Cardiac muscle cell (in vitro differentiated cells and primary cell): ENCODE results near the gene DNASE1. TPM values are rescaled to one million over a fixed set of nuclear protein-coding genes. Genes with fewer than 3 reads are reported as not detected.

Experiments used
- DNase-seq, 2 donors: peaks; one replicate each; pipeline versions ENCODE4 v3.0.0 to v3.0.0-alpha.2; 2010 to 2017; ENCODE audit warnings: low read depth in 1 of 2, low spot score in 1 of 2
- H3K27ac ChIP-seq: fragments of 200-600 bp; sonication (generic); 2 replicates; pipeline ENCODE4 v1.5.1; 2016
- H3K27me3 ChIP-seq: fragments of 200-600 bp; sonication (generic); 2 replicates; pipeline ENCODE4 v1.6.0; 2016; ENCODE audit warnings: control low read depth
- H3K36me3 ChIP-seq: fragments of 200-600 bp; sonication (generic); 2 replicates; pipeline ENCODE4 v1.5.1; 2016; ENCODE audit warnings: control low read depth
- H3K4me1 ChIP-seq: fragments of 200-600 bp; sonication (generic); 2 replicates; pipeline ENCODE4 v1.8.1; 2017; ENCODE audit warnings: low read depth, mild to moderate bottlenecking, mixed run types
- H3K4me3 ChIP-seq: fragments of 200-600 bp; sonication (generic); 2 replicates; pipeline ENCODE4 v1.5.1; 2016; ENCODE audit warnings: mild to moderate bottlenecking
- H3K9me3 ChIP-seq: fragments of 200-600 bp; sonication (generic); 2 replicates; pipeline ENCODE4 v1.5.1; 2017; ENCODE audit warnings: low read depth, mild to moderate bottlenecking, control low read depth
- polyA plus RNA-seq: library from polyadenylated mRNA; unstranded; fragments of >200 nt; fragmentation: Nextera tagmentation; extraction: Ambion mirVana; gene quantifications from 2 replicates; pipeline ENCODE4 v1.2.1, GENCODE V29; 2016
- total RNA-seq: library from RNA; depleted of rRNA; stranded (reverse); fragments of >200 nt; gene quantifications from 2 replicates; pipeline ENCODE4 v1.2.3, GENCODE V29; 2016
- TF ChIP-seq, protein P1 (sequence below): IDR thresholded peaks from 2 replicates; pipeline ENCODE4 v1.5.1; 2012; ENCODE audit warnings: low read depth, mild to moderate bottlenecking, low read length

Gene DNASE1
- total and polyA plus RNA-seq, 2 experiments from 2014 or later = 28.1 to 73.9 TPM

DNA sequence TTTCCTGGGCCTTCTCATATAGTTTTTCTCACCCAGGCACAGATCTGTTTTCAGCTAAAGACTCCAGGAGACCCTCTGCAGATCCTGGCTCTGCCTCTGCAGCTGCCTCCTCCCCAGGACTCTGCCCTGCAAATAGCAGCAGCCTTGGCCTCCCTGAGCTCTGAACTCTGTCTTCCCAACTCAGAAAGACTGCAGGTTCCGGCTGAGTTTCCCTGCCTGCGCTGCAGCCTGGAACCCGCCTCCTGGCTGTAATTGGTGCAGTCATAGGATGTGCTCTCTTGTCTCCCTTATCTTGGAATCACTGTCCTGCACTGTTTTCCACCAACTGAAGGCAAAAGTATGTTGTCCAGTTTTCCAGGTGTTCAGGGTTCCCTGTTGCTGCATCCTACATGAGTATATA, 14.3 kb upstream of the DNASE1 start:
- TF ChIP-seq, protein P1, sequence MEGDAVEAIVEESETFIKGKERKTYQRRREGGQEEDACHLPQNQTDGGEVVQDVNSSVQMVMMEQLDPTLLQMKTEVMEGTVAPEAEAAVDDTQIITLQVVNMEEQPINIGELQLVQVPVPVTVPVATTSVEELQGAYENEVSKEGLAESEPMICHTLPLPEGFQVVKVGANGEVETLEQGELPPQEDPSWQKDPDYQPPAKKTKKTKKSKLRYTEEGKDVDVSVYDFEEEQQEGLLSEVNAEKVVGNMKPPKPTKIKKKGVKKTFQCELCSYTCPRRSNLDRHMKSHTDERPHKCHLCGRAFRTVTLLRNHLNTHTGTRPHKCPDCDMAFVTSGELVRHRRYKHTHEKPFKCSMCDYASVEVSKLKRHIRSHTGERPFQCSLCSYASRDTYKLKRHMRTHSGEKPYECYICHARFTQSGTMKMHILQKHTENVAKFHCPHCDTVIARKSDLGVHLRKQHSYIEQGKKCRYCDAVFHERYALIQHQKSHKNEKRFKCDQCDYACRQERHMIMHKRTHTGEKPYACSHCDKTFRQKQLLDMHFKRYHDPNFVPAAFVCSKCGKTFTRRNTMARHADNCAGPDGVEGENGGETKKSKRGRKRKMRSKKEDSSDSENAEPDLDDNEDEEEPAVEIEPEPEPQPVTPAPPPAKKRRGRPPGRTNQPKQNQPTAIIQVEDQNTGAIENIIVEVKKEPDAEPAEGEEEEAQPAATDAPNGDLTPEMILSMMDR = no peak
- peak overlapping the region; percentile 17 for H3K27ac ChIP-seq
- no peak overlapping the region for H3K4me3 ChIP-seq
- peaks cover 12% of the 10 kb centered on the region for H3K4me1 ChIP-seq
- no peaks in the 10 kb centered on the region for H3K36me3 ChIP-seq
- DNase-seq = no peak
- H3K9me3 ChIP-seq = no peaks in the 10 kb centered on the region
- H3K27me3 ChIP-seq = no peaks in the 10 kb centered on the region

DNA sequence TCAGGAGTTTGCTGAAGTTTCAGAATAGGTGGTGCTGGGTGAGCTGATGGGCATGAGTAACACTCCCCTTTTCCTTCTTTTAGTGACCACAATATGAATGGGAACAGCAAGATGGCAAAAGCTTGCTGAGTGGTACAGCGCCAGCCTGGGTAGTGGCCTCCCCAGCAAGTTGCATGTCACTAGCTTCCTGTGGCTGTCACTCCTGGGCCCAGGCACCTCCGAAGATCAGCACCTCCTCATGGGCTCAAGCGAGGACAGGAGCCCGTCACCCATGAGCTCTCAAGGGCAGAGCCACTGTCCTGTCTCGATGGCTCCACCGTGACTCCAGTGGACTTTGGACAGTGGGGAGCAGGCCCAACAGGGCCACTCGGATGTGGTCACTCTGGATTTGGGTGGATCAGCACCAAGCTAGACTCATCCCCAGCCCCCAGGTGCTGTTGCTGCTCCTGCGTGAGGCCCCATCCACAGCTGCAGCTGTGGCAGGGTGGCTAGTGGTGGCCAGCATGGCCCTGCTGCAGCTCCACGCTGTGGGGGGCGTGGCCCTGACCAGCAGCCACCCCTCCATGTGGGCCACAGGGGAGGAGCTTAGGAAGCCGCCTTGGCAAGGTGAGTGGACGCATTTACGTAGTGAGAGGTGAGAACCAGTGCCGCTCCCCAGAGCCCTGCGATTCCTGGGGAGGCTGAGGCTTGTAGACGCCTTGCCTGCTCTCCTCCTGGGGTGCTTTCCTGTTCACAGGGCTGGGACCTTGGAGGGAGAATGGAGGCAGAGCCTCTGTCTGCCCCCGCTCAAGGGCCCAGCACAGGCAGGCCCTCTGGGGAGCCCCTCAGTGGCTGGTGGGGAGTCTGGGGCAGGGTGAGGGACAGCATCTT, 13.6 kb upstream of the DNASE1 start:
- no peak for DNase-seq
- no peak overlapping the region for H3K4me3 ChIP-seq
- no peaks in the 10 kb centered on the region for H3K9me3 ChIP-seq
- no peak overlapping the region for H3K27ac ChIP-seq
- H3K27me3 ChIP-seq = no peaks in the 10 kb centered on the region
- TF ChIP-seq, protein P1 = no peak
- H3K36me3 ChIP-seq = no peaks in the 10 kb centered on the region
- peaks cover 12% of the 10 kb centered on the region for H3K4me1 ChIP-seq

DNA sequence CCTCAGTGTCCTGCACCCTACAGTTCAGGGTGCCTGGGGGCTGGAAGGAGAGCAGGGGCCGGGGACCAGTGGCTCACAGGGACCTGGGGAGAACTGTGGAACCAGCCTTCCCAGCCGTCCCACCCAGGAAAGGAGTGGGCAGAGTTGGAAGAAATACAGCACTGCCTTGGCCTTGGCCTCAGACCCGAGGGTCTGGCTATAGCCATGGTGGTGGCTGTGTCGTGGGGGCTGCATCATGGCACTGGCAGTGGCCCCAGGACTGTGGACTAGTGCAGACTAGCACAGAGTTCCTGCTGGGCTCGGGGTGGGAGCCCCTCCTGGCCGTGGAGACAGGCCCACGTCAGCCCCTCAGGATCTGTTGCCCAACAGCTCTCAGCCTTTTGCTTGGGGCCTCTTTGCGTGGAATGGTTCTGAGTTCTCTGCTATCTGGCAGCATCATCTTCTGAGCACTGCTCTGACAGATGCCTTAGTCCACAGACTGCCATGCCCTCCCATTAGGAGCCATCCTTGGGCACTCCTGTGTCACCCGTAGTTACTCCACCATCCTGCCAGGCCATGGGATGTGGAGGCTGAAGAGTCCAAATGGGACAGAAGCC, 12.6 kb upstream of the DNASE1 start:
- Histone ChIP-seq H3K36me3 (no peaks in the 10 kb centered on the region), H3K27me3 (no peaks in the 10 kb centered on the region), H3K9me3 (no peaks in the 10 kb centered on the region), H3K4me3 (no peak overlapping the region), H3K4me1 (peaks cover 12% of the 10 kb centered on the region), H3K27ac (no peak overlapping the region)
- TF ChIP-seq, protein P1 = no peak
- DNase-seq = no peak

DNA sequence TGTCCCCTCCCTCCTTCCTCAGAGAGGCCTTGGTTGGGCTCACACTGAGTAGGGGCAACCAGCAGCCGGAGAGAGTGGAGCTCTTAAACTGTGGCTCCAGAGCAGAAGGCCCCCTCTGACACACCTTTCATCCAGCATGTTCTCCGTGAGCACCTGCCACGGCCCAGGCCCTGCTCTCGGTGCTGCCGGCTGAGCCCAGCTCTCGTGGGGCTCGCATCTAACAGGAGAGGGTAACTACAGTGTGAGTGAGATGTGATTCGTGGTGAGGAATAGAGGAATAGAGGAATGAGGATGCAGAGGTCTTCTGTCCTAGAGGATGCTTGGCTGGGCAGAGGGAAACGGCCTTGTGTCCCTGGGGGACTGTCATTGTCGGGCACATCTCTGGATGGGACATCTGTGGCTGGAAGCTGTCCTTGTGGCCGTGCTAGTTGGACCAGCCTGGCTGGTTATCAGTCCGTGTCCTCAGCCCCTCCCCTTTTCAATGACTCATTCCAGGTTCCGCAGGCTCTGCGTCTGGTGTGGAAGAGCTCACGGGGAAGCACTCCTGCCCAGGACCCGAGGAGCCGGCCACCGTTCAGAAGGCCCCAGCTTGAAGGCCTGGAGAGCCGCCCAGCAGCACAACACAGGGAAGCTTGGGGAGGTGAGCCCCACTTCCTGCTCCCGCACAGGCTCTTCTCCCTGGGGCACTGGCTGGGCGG, 11.9 kb upstream of the DNASE1 start:
- no peaks in the 10 kb centered on the region for H3K27me3 ChIP-seq
- TF ChIP-seq, protein P1 = no peak
- H3K36me3 ChIP-seq = no peaks in the 10 kb centered on the region
- DNase-seq = peak; percentile 25 to 62
- H3K9me3 ChIP-seq = no peaks in the 10 kb centered on the region
- peak overlapping the region; percentile 60 for H3K27ac ChIP-seq
- H3K4me3 ChIP-seq = no peak overlapping the region
- peaks cover 6% of the 10 kb centered on the region for H3K4me1 ChIP-seq

DNA sequence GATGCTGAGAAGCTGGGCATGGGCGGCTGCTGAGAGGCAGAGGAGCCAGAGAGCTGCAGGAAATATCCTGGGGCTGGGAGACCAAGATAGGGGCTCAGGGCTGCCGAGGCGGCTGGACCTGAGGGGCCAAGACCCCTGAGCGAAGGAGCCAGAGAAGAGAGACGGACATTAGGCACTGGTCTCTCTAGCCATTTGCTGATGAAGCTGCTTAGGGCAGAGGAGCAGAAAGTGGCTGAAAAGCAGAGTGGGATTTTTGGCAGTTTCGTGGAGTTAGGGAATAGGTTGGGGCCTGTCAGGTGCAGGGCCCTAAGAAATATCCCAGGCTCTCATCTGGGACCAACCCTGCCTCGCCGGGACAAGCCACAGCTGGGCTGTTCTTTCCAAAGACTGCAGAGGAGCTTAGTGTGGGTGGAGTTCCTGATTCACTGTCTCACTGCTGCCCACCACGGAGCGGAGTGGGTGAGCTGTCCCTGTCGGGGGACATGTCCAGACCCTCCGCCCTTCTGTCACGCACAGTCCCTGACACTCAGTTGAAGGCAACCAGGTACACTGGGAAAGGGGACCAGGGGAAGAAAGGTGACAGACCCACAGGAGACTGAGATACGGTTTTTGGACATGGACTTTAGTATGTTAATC, 11.3 kb upstream of the DNASE1 start:
- Histone ChIP-seq H3K27me3 (no peaks in the 10 kb centered on the region), H3K4me3 (no peak overlapping the region), H3K9me3 (no peaks in the 10 kb centered on the region), H3K27ac (peak overlapping the region; percentile 60), H3K36me3 (no peaks in the 10 kb centered on the region), H3K4me1 (peaks cover 2% of the 10 kb centered on the region)
- DNase-seq = no peak
- TF ChIP-seq, protein P1 = no peak
